IMR-90 (cell line): Measurements from ENCODE around the gene CYP19A1. TPM values are rescaled to one million over a fixed set of nuclear protein-coding genes. Genes with fewer than 3 reads are reported as not detected.

ENCODE experiments used
- ATAC-seq: fragments of 200-7000 bp; cut with Tn5 transposase; 2 replicates; pipeline ENCODE4 v1.9.1; 2020; ENCODE audit warnings: low read depth, mild to moderate bottlenecking, moderate library complexity
- BruUV-seq: library from RNA; stranded (reverse); fragments of 400-500 nt; replicated peaks from 2 replicates; lab custom pipeline; 2021; lab: Mats Ljungman, UMichigan
- CTCF ChIA-PET: fragments of 300-600 bp; formaldehyde crosslinking; extraction: SDS; loops from one replicate; lab custom pipeline; 2021; ENCODE audit warnings: antibody characterized with exemption; lab: Yijun Ruan, JAX
- POLR2A ChIA-PET: fragments of 300-600 bp; sonication (Branson Sonifier 250); formaldehyde crosslinking; loops from one replicate; lab custom pipeline; 2022; ENCODE audit warnings: antibody characterized with exemption; ENCODE audit not compliant: unreplicated experiment; lab: Charles Lee
- DNase-seq: peaks from one replicate; pipeline ENCODE4 v3.0.0; 2013
- H2AFZ ChIP-seq: replicated peaks from 2 replicates; pipeline ENCODE3; 2013; ENCODE audit warnings: low read length, mild to moderate bottlenecking; ENCODE audit not compliant: poor library complexity
- H2AK5ac ChIP-seq: 2 replicates; pipeline ENCODE4 v1.6.1; 2013; ENCODE audit warnings: low read depth, low read length, inconsistent platforms
- H2AK9ac ChIP-seq: replicated peaks from 2 replicates; pipeline ENCODE3; 2013; ENCODE audit warnings: mild to moderate bottlenecking, low read depth, low read length, moderate library complexity; ENCODE audit not compliant: poor library complexity
- H2BK120ac ChIP-seq: 2 replicates; pipeline ENCODE4 v1.6.1; 2013; ENCODE audit warnings: low read depth, low read length, inconsistent platforms
- H2BK15ac ChIP-seq: 3 replicates; pipeline ENCODE4 v1.6.1; 2013; ENCODE audit warnings: low read depth, low read length, inconsistent platforms
- H2BK20ac ChIP-seq: 2 replicates; pipeline ENCODE4 v1.6.1; 2013; ENCODE audit warnings: low read depth, mild to moderate bottlenecking, inconsistent platforms, low read length, moderate library complexity
- H2BK5ac ChIP-seq: 2 replicates; pipeline ENCODE4 v1.6.1; 2013; ENCODE audit warnings: mild to moderate bottlenecking, low read depth, low read length, inconsistent platforms; ENCODE audit not compliant: poor library complexity, severe bottlenecking
- H3K14ac ChIP-seq: replicated peaks from 2 replicates; pipeline ENCODE4 v1.6.1; 2013; ENCODE audit warnings: low read depth, low read length, inconsistent platforms
- H3K18ac ChIP-seq: 2 replicates; pipeline ENCODE4 v1.6.1; 2013; ENCODE audit warnings: low read depth, low read length, control low read depth
- H3K23ac ChIP-seq: 2 replicates; pipeline ENCODE4 v1.6.1; 2013; ENCODE audit warnings: low read depth, low read length, inconsistent platforms
- H3K27ac ChIP-seq: 2 replicates; pipeline ENCODE4 v1.5.1; 2013; ENCODE audit warnings: mild to moderate bottlenecking, control low read depth, low read length; ENCODE audit not compliant: insufficient read depth
- H3K27me3 ChIP-seq: 2 replicates; pipeline ENCODE4 v1.6.1; 2013; ENCODE audit warnings: low read length; ENCODE audit not compliant: control insufficient read depth, insufficient read depth
- H3K36me3 ChIP-seq: 2 replicates; pipeline ENCODE4 v1.6.1; 2013; ENCODE audit warnings: low read length, mixed read lengths; ENCODE audit not compliant: control insufficient read depth, insufficient read depth
- H3K4ac ChIP-seq: 2 replicates; pipeline ENCODE4 v1.6.1; 2013; ENCODE audit warnings: low read depth, low read length, inconsistent platforms
- H3K4me1 ChIP-seq: 2 replicates; pipeline ENCODE4 v1.6.1; 2013; ENCODE audit warnings: low read length, mixed read lengths; ENCODE audit not compliant: control insufficient read depth, insufficient read depth
- H3K4me2 ChIP-seq: 2 replicates; pipeline ENCODE4 v1.6.1; 2013; ENCODE audit warnings: low read depth, mild to moderate bottlenecking, control low read depth, low read length, moderate library complexity
- H3K4me3 ChIP-seq: 2 replicates; pipeline ENCODE4 v1.5.1; 2013; ENCODE audit warnings: low read depth, mild to moderate bottlenecking, control low read depth, low read length, moderate library complexity; ENCODE audit not compliant: insufficient read depth
- H3K56ac ChIP-seq: 2 replicates; pipeline ENCODE4 v1.6.1; 2013; ENCODE audit warnings: low read length, inconsistent platforms; ENCODE audit not compliant: insufficient read depth; ENCODE audit errors: extremely low read depth
- H3K79me1 ChIP-seq, 2 experiments: 2 replicates each; pipeline ENCODE4 v1.6.1; 2013; ENCODE audit warnings: low read length in 2 of 2, inconsistent platforms in 1 of 2, low read depth in 1 of 2
- H3K9ac ChIP-seq: 2 replicates; pipeline ENCODE4 v1.6.1; 2013; ENCODE audit warnings: low read depth, low read length, control low read depth
- H3K9me1 ChIP-seq: 2 replicates; pipeline ENCODE4 v1.6.1; 2013; ENCODE audit warnings: low read length, inconsistent platforms; ENCODE audit not compliant: insufficient read depth
- H3K9me3 ChIP-seq: 2 replicates; pipeline ENCODE4 v1.6.1; 2013; ENCODE audit warnings: low read length; ENCODE audit not compliant: control insufficient read depth, insufficient read depth
- H4K20me1 ChIP-seq: 2 replicates; pipeline ENCODE4 v1.6.1; 2013; ENCODE audit warnings: low read length, inconsistent platforms; ENCODE audit not compliant: insufficient read depth
- H4K5ac ChIP-seq: 2 replicates; pipeline ENCODE4 v1.6.1; 2013; ENCODE audit warnings: mild to moderate bottlenecking, low read depth, low read length, control low read depth
- H4K8ac ChIP-seq, 2 experiments: 2 replicates each; pipeline ENCODE4 v1.6.1; 2013; ENCODE audit warnings: low read depth in 2 of 2, low read length in 2 of 2, control low read depth in 1 of 2, inconsistent platforms in 1 of 2
- H4K91ac ChIP-seq: 2 replicates; pipeline ENCODE4 v1.6.1; 2013; ENCODE audit warnings: low read depth, low read length, inconsistent platforms; ENCODE audit not compliant: insufficient read depth
- CHD1 ChIP-seq: IDR thresholded peaks from 2 replicates; pipeline ENCODE4 v1.6.1; 2012; ENCODE audit warnings: low read depth, low read length, improper control_type of control experiment
- CTCF ChIP-seq: conservative IDR thresholded peaks from 2 replicates; pipeline ENCODE4 v1.5.1; 2012; ENCODE audit warnings: mild to moderate bottlenecking, low read depth, low read length, improper control_type of control experiment
- ELK1 ChIP-seq: fragments of 150-350 bp; IDR thresholded peaks from 2 replicates; pipeline ENCODE4 v1.6.1; 2016; ENCODE audit warnings: low read depth, mild to moderate bottlenecking, low read length, moderate library complexity, borderline replicate concordance
- MXI1 ChIP-seq: IDR thresholded peaks from 2 replicates; pipeline ENCODE4 v1.6.1; 2012; ENCODE audit warnings: low read depth, mild to moderate bottlenecking, low read length, moderate library complexity, borderline replicate concordance
- SMC3 ChIP-seq: fragments of 150-350 bp; IDR thresholded peaks from 2 replicates; pipeline ENCODE4 v1.6.1; 2016; ENCODE audit warnings: low read depth, mild to moderate bottlenecking, antibody characterized with exemption, low read length, moderate library complexity
- USF2 ChIP-seq: fragments of 150-350 bp; IDR thresholded peaks from 2 replicates; pipeline ENCODE4 v1.6.1; 2017; ENCODE audit warnings: mild to moderate bottlenecking, antibody characterized with exemption, low read length, low read depth
- WGBS, 2 experiments: methylation state at CpG; one replicate each; pipeline versions ENCODE4 v1.1.5 to v1.1.7; 2013; ENCODE audit warnings: missing lambda C conversion rate in 2 of 2; ENCODE audit not compliant: insufficient read length in 1 of 2; ENCODE audit errors: extremely low coverage in 2 of 2; 5-methylcytosine and 5-hydroxymethylcytosine counted together
- dilution Hi-C: fragments of 300-500 bp; cut with HindIII; formaldehyde crosslinking; loops from one replicate; pipeline ENCODE4 v1.14.3; 2018; ENCODE audit warnings: low sequenced_read_pairs; ENCODE audit not compliant: unreplicated experiment
- in situ Hi-C: fragments of 300-500 bp; cut with MboI; formaldehyde crosslinking; loops from 3 replicates; pipeline ENCODE4 v1.14.3; 2019; ENCODE audit warnings: low sequenced_read_pairs, inconsistent platforms, mixed read lengths
- intact Hi-C: fragments of 100-400 bp; cut with micrococcal nuclease; formaldehyde crosslinking; loops from 2 replicates; pipeline ENCODE4 v1.10.0; 2022
- polyA plus RNA-seq, 3 experiments: library from polyadenylated mRNA; depleted of rRNA; stranded (reverse); fragments of >200 nt; gene quantifications; 2 replicates each; pipeline ENCODE4 v1.2.3, GENCODE V29; 2012; ENCODE audit warnings: low replicate concordance in 1 of 3
- total RNA-seq: library from RNA; depleted of rRNA; stranded (reverse); fragments of >200 nt; gene quantifications from 2 replicates; pipeline ENCODE4 v1.2.3, GENCODE V29; 2012

CYP19A1 gene
- total and polyA plus RNA-seq, 2 of the 4 experiments (the other 2 are of a cell fraction) = not detected

DNA sequence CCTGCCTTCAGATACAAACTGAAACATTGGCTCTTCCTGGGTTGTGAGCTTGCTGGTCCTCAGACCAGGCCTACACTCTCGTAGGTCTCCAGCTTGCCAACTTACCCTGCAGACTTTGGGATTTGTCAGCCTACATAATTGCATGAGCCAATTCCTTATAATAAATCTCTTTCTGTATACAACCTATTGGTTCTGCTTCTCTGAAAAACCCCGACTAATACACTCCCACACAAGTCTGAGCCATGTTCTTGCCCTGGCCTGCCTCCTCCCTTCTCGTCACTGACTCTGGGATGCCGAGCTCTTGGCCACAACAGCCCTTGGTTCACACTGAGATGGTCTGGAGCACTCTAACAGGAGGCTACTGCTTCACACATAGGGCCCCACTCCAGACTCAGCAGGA, 9.5 kb downstream of the CYP19A1 start:
- no peak overlapping the region for H3K56ac ChIP-seq
- no peak overlapping the region for H2AK5ac ChIP-seq
- no peak overlapping the region for H2BK20ac ChIP-seq
- H2BK120ac ChIP-seq = no peak overlapping the region
- no peak overlapping the region for H2BK5ac ChIP-seq
- H3K27me3 ChIP-seq = peaks cover 6% of the 10 kb centered on the region
- intact Hi-C loops (no loop called here), dilution Hi-C loops (no loop called here), in situ Hi-C loops (no loop called here)
- no peak overlapping the region for H3K23ac ChIP-seq
- no peak overlapping the region for H3K9ac ChIP-seq
- H3K9me1 ChIP-seq = no peaks in the 10 kb centered on the region
- no peak overlapping the region for H4K91ac ChIP-seq
- H3K27ac ChIP-seq = no peak overlapping the region
- no peak overlapping the region for H4K5ac ChIP-seq
- no peak overlapping the region for H3K4me2 ChIP-seq
- no peak overlapping the region for H3K14ac ChIP-seq
- 90% methylated on average over 2 of the region's 4 CpGs; no CpG with 5 or more reads in 1 of the 2 experiments for WGBS, 2 experiments
- no TSS peak for BruUV-seq
- ATAC-seq (no peak), DNase-seq (no peak)
- no peak overlapping the region for H3K4ac ChIP-seq
- no peak overlapping the region for H3K18ac ChIP-seq
- no peak overlapping the region for H3K4me3 ChIP-seq
- CTCF ChIA-PET = interaction anchor here (0.5 to 0.6 kb wide), 2 partner anchors 141 to 161 kb away, joined by 3 read pairs; no protein-coding TSS in a partner anchor
- POLR2A ChIA-PET = no interaction called here
- H2AFZ ChIP-seq = no peak overlapping the region
- no peaks in the 10 kb centered on the region for H4K20me1 ChIP-seq
- no peaks in the 10 kb centered on the region for H3K79me1 ChIP-seq
- H3K36me3 ChIP-seq = no peaks in the 10 kb centered on the region
- no peak overlapping the region for H2BK15ac ChIP-seq
- TF ChIP-seq CTCF (no peak), ELK1 (no peak), CHD1 (no peak), USF2 (no peak), SMC3 (no peak), MXI1 (no peak)
- H3K9me3 ChIP-seq = no peaks in the 10 kb centered on the region
- no peaks in the 10 kb centered on the region for H3K4me1 ChIP-seq
- no peak overlapping the region for H4K8ac ChIP-seq
- H2AK9ac ChIP-seq = no peak overlapping the region
